Tibial nerve (tissue), 3 donors: Measurements from ENCODE around the gene HOXC4.

ENCODE experiments used
- POLR2A ChIP-seq, 2 donors: fragments of 450-650 bp; IDR thresholded peaks; one replicate each; pipeline ENCODE4 v1.6.1; 2017; ENCODE audit warnings: antibody characterized with exemption in 2 of 2, mild to moderate bottlenecking in 2 of 2, moderate library complexity in 2 of 2
- TF ChIP-seq, protein P1 (sequence below), 5 experiments: fragments of 200-600 bp in 3 of 5; fragments of 450-650 bp in 2 of 5; sonication (generic) in 3 of 5; IDR thresholded peaks; one replicate each; pipeline ENCODE4 v1.5.1; 2016 to 2019; ENCODE audit warnings: antibody characterized with exemption in 5 of 5, mild to moderate bottlenecking in 3 of 5, moderate library complexity in 2 of 5

DNA sequence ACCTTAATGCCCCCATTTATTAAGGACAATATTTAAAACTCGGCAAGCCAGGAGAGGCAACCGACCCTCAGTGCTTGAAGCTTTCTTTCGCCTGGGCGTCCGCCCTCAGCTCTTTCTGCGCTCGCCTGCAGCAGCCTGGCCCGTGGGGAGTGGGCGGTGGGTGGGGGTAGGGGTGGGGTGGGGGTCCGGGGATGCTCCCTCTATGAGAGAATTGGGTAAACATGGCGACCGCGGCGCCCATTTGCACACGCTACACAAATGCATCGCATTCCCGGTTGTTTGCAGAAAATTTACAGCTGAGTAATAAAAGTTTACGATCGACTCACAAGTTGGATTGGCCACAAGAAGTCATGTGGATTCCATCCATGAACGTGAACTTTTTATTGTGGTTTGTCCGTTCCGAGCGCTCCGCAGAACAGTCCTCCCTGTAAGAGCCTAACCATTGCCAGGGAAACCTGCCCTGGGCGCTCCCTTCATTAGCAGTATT is 37.1 kb upstream of the HOXC4 start:
- TF ChIP-seq, protein P1, sequence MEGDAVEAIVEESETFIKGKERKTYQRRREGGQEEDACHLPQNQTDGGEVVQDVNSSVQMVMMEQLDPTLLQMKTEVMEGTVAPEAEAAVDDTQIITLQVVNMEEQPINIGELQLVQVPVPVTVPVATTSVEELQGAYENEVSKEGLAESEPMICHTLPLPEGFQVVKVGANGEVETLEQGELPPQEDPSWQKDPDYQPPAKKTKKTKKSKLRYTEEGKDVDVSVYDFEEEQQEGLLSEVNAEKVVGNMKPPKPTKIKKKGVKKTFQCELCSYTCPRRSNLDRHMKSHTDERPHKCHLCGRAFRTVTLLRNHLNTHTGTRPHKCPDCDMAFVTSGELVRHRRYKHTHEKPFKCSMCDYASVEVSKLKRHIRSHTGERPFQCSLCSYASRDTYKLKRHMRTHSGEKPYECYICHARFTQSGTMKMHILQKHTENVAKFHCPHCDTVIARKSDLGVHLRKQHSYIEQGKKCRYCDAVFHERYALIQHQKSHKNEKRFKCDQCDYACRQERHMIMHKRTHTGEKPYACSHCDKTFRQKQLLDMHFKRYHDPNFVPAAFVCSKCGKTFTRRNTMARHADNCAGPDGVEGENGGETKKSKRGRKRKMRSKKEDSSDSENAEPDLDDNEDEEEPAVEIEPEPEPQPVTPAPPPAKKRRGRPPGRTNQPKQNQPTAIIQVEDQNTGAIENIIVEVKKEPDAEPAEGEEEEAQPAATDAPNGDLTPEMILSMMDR (IDR thresholded peaks at IDR 0.05) = no peak
- TF ChIP-seq POLR2A (IDR thresholded peaks at IDR 0.05) = no peak
